Measurements from ENCODE around the gene SLC34A1. TPM values are rescaled to one million over a fixed set of nuclear protein-coding genes. Genes with fewer than 3 reads are reported as not detected.

The SLC34A1 gene
- total RNA-seq, 6 experiments from 2014 or later = 0.12 to 5.3 (median 1.6) TPM; not detected in 1

GRCh38 chr5:177349762-177350161 is 34.5 kb upstream of the SLC34A1 start:
- intact Hi-C loops (cut with DNase I) = no loop called here
- H3K4me3 ChIP-seq = peak overlapping the region in 2 of 3 donors; percentile 72 to 96
- H3K4me1 ChIP-seq = peaks cover 0 to 79% (median 28%) of the 10 kb centered on the region in 4 donors
- no peak for ATAC-seq
- no peaks in the 10 kb centered on the region for H3K27me3 ChIP-seq
- TF ChIP-seq CTCF (IDR thresholded peaks at IDR 0.05) = no peak
- TF ChIP-seq POLR2A (IDR thresholded peaks at IDR 0.05) = no peak
- peaks cover 0 to 7% (median under 1%) of the 10 kb centered on the region in 4 donors for H3K36me3 ChIP-seq
- no peak overlapping the region for H3K27ac ChIP-seq
- H3K9me3 ChIP-seq = no peaks in the 10 kb centered on the region
- peak in 2 of 3 donors; percentile 2 to 11 for DNase-seq
- WGBS (ENCODE audit: insufficient coverage, low coverage, low lambda C conversion rate, missing lambda C conversion rate) = 61% methylated on average over 5 of the region's 5 CpGs

GRCh38 chr5:177350776-177351391 is 33.4 kb upstream of the SLC34A1 start:
- no peak for DNase-seq

DNA sequence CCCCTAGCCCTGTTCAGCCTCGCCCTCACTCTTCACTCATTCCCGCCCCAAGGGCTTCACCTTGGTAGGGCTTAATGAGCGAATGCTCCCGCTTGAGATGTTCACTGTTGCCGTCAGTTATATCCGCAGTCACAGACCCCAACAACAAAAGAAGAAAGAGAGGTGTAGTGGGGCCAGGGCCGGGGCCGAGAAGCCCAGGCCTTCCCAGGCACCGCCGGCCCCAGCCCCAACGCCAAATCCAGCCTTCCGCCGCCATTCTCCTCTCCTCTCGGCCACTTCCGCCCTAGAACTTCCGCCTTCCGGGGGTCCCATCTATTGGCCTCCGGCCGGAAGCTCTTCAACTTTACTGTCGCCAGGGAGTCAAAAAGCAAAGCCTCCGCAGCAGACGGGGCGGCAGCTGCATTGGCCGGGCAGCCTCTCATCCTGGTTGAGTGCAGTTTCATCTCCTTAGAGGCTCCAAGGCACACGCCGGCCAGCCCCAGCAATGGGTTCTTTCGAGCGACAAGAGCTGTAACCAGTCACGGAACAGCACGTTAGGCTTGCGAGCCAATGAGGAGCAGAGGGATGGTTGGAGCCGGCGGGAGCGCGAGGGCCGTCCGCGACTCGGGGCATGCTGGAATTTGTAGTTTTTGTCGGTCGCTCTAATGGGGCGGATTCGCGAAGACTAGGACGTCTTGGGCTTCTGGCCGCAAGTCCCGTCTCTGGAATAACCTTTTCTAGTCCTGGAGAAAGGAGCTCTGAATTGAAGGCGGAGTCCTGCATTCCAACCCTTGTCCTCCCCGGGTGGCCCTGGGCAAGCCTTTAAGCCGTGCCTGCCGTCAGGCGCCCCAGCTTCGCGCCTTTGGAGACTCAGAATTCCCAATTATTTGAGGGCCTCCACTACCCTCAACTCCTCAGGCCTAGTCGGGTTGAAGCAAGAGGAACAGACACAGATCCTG is 32.6 kb upstream of the SLC34A1 start, which contains the start of gene LMAN2:
LMAN2 (minus strand) TSS at position 277 of the 938 bp plus-strand sequence; CDS start at position 256, 21 bp downstream.
- intact Hi-C loops (cut with DNase I) = no loop called here
- ATAC-seq (peak; percentile 87 to 97 (median 93)), DNase-seq (peak; percentile 92 to 96 (median 94))
- peaks cover 0 to 7% (median 0%) of the 10 kb centered on the region in 4 donors for H3K36me3 ChIP-seq
- H3K27ac ChIP-seq = peak within 1 kb of the TSS; percentile 78 to 85 (median 81)
- no peaks in the 10 kb centered on the region for H3K9me3 ChIP-seq
- H3K4me3 ChIP-seq = peak within 1 kb of the TSS; percentile 72 to 96 (median 85)
- no peak for TF ChIP-seq CTCF (IDR thresholded peaks at IDR 0.05)
- peak; percentile 50 for TF ChIP-seq POLR2A (IDR thresholded peaks at IDR 0.05)
- H3K4me1 ChIP-seq = peaks cover 0 to 72% (median 27%) of the 10 kb centered on the region in 4 donors
- no peaks in the 10 kb centered on the region for H3K27me3 ChIP-seq
- 3% methylated on average over 16 of the region's 55 CpGs for WGBS (ENCODE audit: insufficient coverage, low coverage, low lambda C conversion rate, missing lambda C conversion rate)

More at GRCh38 chr5:177350776-177351391, 33.4 kb upstream of the SLC34A1 start:
- WGBS (ENCODE audit: insufficient coverage, low coverage, low lambda C conversion rate, missing lambda C conversion rate) = 17% methylated on average over 7 of the region's 19 CpGs
- Histone ChIP-seq H3K4me1 (peaks cover 0 to 80% (median 26%) of the 10 kb centered on the region in 4 donors), H3K9me3 (no peaks in the 10 kb centered on the region), H3K27ac (peak overlapping the region; percentile 78 to 85 (median 81)), H3K27me3 (no peaks in the 10 kb centered on the region), H3K36me3 (peaks cover 0 to 7% (median 0%) of the 10 kb centered on the region in 4 donors), H3K4me3 (peak overlapping the region; percentile 72 to 96 (median 85))
- intact Hi-C loops (cut with DNase I) = no loop called here
- no peak for TF ChIP-seq POLR2A (IDR thresholded peaks at IDR 0.05)
- no peak for TF ChIP-seq CTCF (IDR thresholded peaks at IDR 0.05)
- ATAC-seq = no peak

- H3K4me1 ChIP-seq = peaks cover 0 to 71% (median 21%) of the 10 kb centered on the region in 4 donors
- H3K4me3 ChIP-seq = no peak overlapping the region
- ATAC-seq (no peak), DNase-seq (peak in 1 of 3 donors; percentile 5)
- no peak for TF ChIP-seq POLR2A (IDR thresholded peaks at IDR 0.05)
- no peak for TF ChIP-seq CTCF (IDR thresholded peaks at IDR 0.05)
- intact Hi-C loops (cut with DNase I) = no loop called here
- 50% methylated on average over 1 of the region's 5 CpGs for WGBS (ENCODE audit: insufficient coverage, low coverage, low lambda C conversion rate, missing lambda C conversion rate)
- no peaks in the 10 kb centered on the region for H3K27me3 ChIP-seq
- H3K9me3 ChIP-seq = no peaks in the 10 kb centered on the region
- peaks cover 0 to 6% (median 0%) of the 10 kb centered on the region in 4 donors for H3K36me3 ChIP-seq
- H3K27ac ChIP-seq = peak overlapping the region in 1 of 3 donors; percentile 71
Observed at GRCh38 chr5:177353093-177353492, 31.1 kb upstream of the SLC34A1 start.
